Activated naive CD4-positive, alpha-beta T cell treated with anti-CD3 and anti-CD28 coated beads, Interleukin-2, amount 50 U/mL, for 72 hours (primary cell): ENCODE results near the gene GDI2. TPM values are rescaled to one million over a fixed set of nuclear protein-coding genes. Genes with fewer than 3 reads are reported as not detected.

ENCODE experiments used
- ATAC-seq, 2 donors: fragments of 150-1000 bp; cut with Tn5 transposase; 2 replicates each; pipeline ENCODE4 v1.10.0; 2021; ENCODE audit warnings: mild to moderate bottlenecking in 2 of 2, moderate library complexity in 2 of 2
- DNase-seq, 2 donors: peaks; one replicate each; pipeline ENCODE4 v3.0.0; 2021 to 2022; ENCODE audit warnings: low spot score in 2 of 2
- H3K27ac Mint-ChIP-seq, 2 donors: one replicate each; pipeline ENCODE4 v1.8.0; 2022; ENCODE audit warnings: mild to moderate bottlenecking in 2 of 2, mixed read lengths in 2 of 2
- H3K36me3 Mint-ChIP-seq, 2 donors: one replicate each; pipeline ENCODE4 v1.8.0; 2022; ENCODE audit warnings: mixed read lengths in 2 of 2
- H3K9me3 Mint-ChIP-seq, 2 donors: one replicate each; pipeline ENCODE4 v1.8.0; 2022; ENCODE audit warnings: mixed read lengths in 2 of 2
- total RNA-seq, 2 donors: library from RNA; stranded (reverse); gene quantifications; one replicate each; pipeline ENCODE4 v1.2.3, GENCODE V29; 2022

Gene GDI2
- total RNA-seq, 2 donors from 2014 or later: 234 to 281 TPM

DNA sequence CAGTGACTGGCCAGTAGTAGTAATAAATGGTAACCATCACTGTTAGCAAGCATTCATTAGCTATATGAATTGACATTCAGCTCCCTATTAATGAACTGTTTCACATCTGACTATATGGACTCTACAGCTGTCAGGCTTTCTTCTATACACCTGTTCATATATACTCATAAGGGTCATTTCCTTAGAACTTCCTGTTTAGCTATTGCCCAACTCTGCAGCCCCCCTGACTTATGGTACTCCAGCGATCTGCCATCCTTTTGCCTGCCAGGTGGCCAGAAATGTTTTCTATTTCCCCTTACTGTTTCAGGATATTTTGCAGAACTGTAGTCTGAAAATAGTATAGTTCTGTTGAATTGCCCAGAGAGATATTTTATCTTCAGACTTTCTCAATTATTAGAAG lies 72.0 kb downstream of the GDI2 start:
- peak overlapping the region in 1 of 2 donors; percentile 6 for H3K27ac Mint-ChIP-seq
- H3K9me3 Mint-ChIP-seq: no peaks in the 10 kb centered on the region
- no peak for ATAC-seq
- DNase-seq: no peak
- peaks cover 13 to 14% of the 10 kb centered on the region in 2 donors for H3K36me3 Mint-ChIP-seq

GRCh38 chr10:5738427-5738826 lies 74.8 kb downstream of the GDI2 start:
- H3K9me3 Mint-ChIP-seq: no peaks in the 10 kb centered on the region
- ATAC-seq: no peak
- H3K36me3 Mint-ChIP-seq: peaks cover 13% of the 10 kb centered on the region in 2 donors
- no peak for DNase-seq
- H3K27ac Mint-ChIP-seq: no peak overlapping the region

GRCh38 chr10:5737352-5737751 lies 75.9 kb downstream of the GDI2 start:
- peaks cover 13% of the 10 kb centered on the region in 2 donors for H3K36me3 Mint-ChIP-seq
- ATAC-seq (no peak), DNase-seq (no peak)
- no peaks in the 10 kb centered on the region for H3K9me3 Mint-ChIP-seq
- peak overlapping the region in 1 of 2 donors; percentile 69 for H3K27ac Mint-ChIP-seq

GRCh38 chr10:5736591-5736990 lies 76.6 kb downstream of the GDI2 start:
- Mint-ChIP-seq H3K9me3 (no peaks in the 10 kb centered on the region), H3K27ac (peak overlapping the region in 1 of 2 donors; percentile 47), H3K36me3 (peaks cover 13 to 16% of the 10 kb centered on the region in 2 donors)
- no peak for DNase-seq
- no peak for ATAC-seq

GRCh38 chr10:5735119-5735518 lies 78.1 kb downstream of the GDI2 start:
- Mint-ChIP-seq H3K9me3 (no peaks in the 10 kb centered on the region), H3K36me3 (peaks cover 2 to 25% of the 10 kb centered on the region in 2 donors), H3K27ac (peak overlapping the region in 1 of 2 donors; percentile 52)
- DNase-seq (no peak), ATAC-seq (no peak)

- peaks cover 0 to 19% of the 10 kb centered on the region in 2 donors for H3K36me3 Mint-ChIP-seq
- no peak for DNase-seq
- peak overlapping the region in 1 of 2 donors; percentile 22 for H3K27ac Mint-ChIP-seq
- H3K9me3 Mint-ChIP-seq: no peaks in the 10 kb centered on the region
- no peak for ATAC-seq
These were observed 81.1 kb downstream of the GDI2 start for GRCh38 chr10:5732141-5732540.

DNA sequence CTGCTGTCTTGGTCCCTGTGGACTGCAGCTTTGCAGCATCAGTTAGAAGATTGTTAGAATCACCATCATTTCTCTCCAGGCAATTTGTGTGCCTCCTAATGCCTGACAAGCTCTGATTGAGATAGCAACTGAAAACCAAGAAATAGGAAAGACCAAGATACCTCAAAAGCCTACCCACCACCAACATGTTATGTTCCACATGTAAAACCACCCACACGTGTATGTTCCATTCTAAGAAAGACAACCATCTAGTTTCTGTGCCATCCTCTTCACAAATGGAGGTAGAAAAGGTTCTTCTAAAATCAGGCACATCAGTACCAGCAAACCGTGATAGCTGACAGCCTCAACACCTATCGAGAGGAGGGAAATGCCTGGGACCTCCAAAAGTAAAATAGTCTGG lies 81.7 kb downstream of the GDI2 start:
- no peak for DNase-seq
- no peaks in the 10 kb centered on the region for H3K9me3 Mint-ChIP-seq
- peak in 1 of 2 donors; percentile 87 for ATAC-seq
- peak overlapping the region; percentile 16 to 40 for H3K27ac Mint-ChIP-seq
- peaks cover 0 to 18% of the 10 kb centered on the region in 2 donors for H3K36me3 Mint-ChIP-seq

- DNase-seq: no peak
- H3K36me3 Mint-ChIP-seq: peaks cover 0 to 18% of the 10 kb centered on the region in 2 donors
- ATAC-seq: no peak
- H3K9me3 Mint-ChIP-seq: no peaks in the 10 kb centered on the region
- H3K27ac Mint-ChIP-seq: peak overlapping the region; percentile 40 to 70
These were observed 82.5 kb downstream of the GDI2 start for GRCh38 chr10:5730766-5731165.

DNA sequence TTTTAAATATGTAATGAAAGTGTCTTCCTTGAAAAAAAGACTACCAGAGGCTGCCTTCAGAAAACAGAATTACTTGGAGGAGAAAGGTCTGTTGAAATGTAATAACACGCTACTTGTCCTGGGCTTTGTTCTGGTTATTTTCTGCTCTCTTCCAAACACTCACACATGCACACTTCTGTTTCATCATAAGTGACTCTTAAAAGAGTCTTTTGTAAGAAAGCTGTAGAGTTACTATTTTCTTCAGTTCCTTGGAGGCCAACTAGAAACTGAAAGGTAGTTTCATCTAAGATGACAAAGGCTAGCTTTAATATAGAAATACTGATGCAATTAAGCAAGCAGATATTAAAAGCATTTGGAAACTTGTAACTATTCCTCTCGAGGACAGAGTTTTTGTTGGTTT lies 89.5 kb downstream of the GDI2 start:
- peak overlapping the region; percentile 31 to 69 for H3K27ac Mint-ChIP-seq
- ATAC-seq (no peak), DNase-seq (no peak)
- no peaks in the 10 kb centered on the region for H3K9me3 Mint-ChIP-seq
- H3K36me3 Mint-ChIP-seq: peaks cover 8 to 9% of the 10 kb centered on the region in 2 donors

- ATAC-seq (peak in 1 of 2 donors; percentile 47), DNase-seq (no peak)
- Mint-ChIP-seq H3K27ac (no peak overlapping the region), H3K9me3 (no peaks in the 10 kb centered on the region), H3K36me3 (peaks cover 8 to 9% of the 10 kb centered on the region in 2 donors)
These were observed 93.1 kb downstream of the GDI2 start for GRCh38 chr10:5720182-5720581.

- Mint-ChIP-seq H3K36me3 (peaks cover 8 to 9% of the 10 kb centered on the region in 2 donors), H3K9me3 (no peaks in the 10 kb centered on the region), H3K27ac (no peak overlapping the region)
- ATAC-seq: no peak
- no peak for DNase-seq
These were observed 93.7 kb downstream of the GDI2 start for GRCh38 chr10:5719546-5719945.

Other genes with a start within 250 kb of the GDI2 start
- 10 to 100 TPM in 1 of 2 donors, under 1 TPM in 1; 0.41 to 14.3 TPM for gene ASB13, start 146.8 kb downstream of the GDI2 start, total RNA-seq
- 10 to 100 TPM; 44.9 to 54.9 TPM for gene TASOR2, start 128.6 kb downstream of the GDI2 start, total RNA-seq
- gene ANKRD16, start 76.5 kb upstream of the GDI2 start, total RNA-seq: 1 to 10 TPM; 3.3 to 6.8 TPM
- 10 to 100 TPM; 51.8 to 53.5 TPM for gene FBH1, start 76.8 kb upstream of the GDI2 start, total RNA-seq
- gene IL15RA, start 164.1 kb upstream of the GDI2 start, total RNA-seq: 10 to 100 TPM in 1 of 2 donors, 1 to 10 TPM in 1; 6.6 to 16.7 TPM
- 100 to 1,000 TPM; 531 to 706 TPM for gene IL2RA, start 248.9 kb upstream of the GDI2 start, total RNA-seq